Left ventricle myocardium inferior (tissue), 1 donor: Measurements from ENCODE around the gene SH3BGRL2. TPM values are rescaled to one million over a fixed set of nuclear protein-coding genes. Genes with fewer than 3 reads are reported as not detected.

ENCODE experiments used
- DNase-seq: peaks from one replicate; pipeline ENCODE4 v3.0.0-alpha.2; 2020
- H3K27ac ChIP-seq: fragments of 200-600 bp; replicated peaks from 2 replicates; pipeline ENCODE4 v1.8.0; 2021
- H3K27me3 ChIP-seq: fragments of 200-600 bp; 2 replicates; pipeline ENCODE4 v1.8.0; 2021; ENCODE audit warnings: low read depth
- H3K36me3 ChIP-seq: fragments of 200-600 bp; 2 replicates; pipeline ENCODE4 v1.8.0; 2021
- H3K4me1 ChIP-seq: fragments of 200-600 bp; 2 replicates; pipeline ENCODE4 v1.8.0; 2021
- H3K4me3 ChIP-seq: fragments of 200-600 bp; 2 replicates; pipeline ENCODE4 v1.8.0; 2021; ENCODE audit warnings: mild to moderate bottlenecking, moderate library complexity
- H3K9me3 ChIP-seq: fragments of 200-600 bp; replicated peaks from 2 replicates; pipeline ENCODE4 v1.8.0; 2021
- intact Hi-C: fragments of 100-400 bp; cut with micrococcal nuclease; formaldehyde crosslinking; loops from one replicate; pipeline ENCODE4 v1.11.0; 2022
- total RNA-seq: library from RNA; stranded (reverse); fragmentation: NEBNext Ultra II Directional; extraction: Animal tissue kit (Norgen Biotek cat#: 25700); gene quantifications from one replicate; pipeline ENCODE4 v1.2.1, GENCODE V29; 2021
- TF ChIP-seq, protein P1 (sequence below): fragments of 200-600 bp; IDR thresholded peaks from 2 replicates; pipeline ENCODE4 v1.8.0; 2021; ENCODE audit warnings: antibody characterized with exemption, mild to moderate bottlenecking, borderline replicate concordance
- donor health status: DM: no; HTN: yes; CAD: no; lungs with severe emphysema.

SH3BGRL2 gene
- total RNA-seq, 1 donor from 2014 or later, result 5.8 TPM

- peak; percentile 34 for DNase-seq
- TF ChIP-seq, protein P1, sequence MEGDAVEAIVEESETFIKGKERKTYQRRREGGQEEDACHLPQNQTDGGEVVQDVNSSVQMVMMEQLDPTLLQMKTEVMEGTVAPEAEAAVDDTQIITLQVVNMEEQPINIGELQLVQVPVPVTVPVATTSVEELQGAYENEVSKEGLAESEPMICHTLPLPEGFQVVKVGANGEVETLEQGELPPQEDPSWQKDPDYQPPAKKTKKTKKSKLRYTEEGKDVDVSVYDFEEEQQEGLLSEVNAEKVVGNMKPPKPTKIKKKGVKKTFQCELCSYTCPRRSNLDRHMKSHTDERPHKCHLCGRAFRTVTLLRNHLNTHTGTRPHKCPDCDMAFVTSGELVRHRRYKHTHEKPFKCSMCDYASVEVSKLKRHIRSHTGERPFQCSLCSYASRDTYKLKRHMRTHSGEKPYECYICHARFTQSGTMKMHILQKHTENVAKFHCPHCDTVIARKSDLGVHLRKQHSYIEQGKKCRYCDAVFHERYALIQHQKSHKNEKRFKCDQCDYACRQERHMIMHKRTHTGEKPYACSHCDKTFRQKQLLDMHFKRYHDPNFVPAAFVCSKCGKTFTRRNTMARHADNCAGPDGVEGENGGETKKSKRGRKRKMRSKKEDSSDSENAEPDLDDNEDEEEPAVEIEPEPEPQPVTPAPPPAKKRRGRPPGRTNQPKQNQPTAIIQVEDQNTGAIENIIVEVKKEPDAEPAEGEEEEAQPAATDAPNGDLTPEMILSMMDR, result no peak
- H3K27me3 ChIP-seq, result no peaks in the 10 kb centered on the region
- intact Hi-C loops, result no loop called here
- no peaks in the 10 kb centered on the region for H3K9me3 ChIP-seq
- no peak overlapping the region for H3K4me3 ChIP-seq
- no peaks in the 10 kb centered on the region for H3K36me3 ChIP-seq
- peaks cover 8% of the 10 kb centered on the region for H3K4me1 ChIP-seq
- H3K27ac ChIP-seq, result peak overlapping the region; percentile 38
These were observed 93.7 kb downstream of the SH3BGRL2 start for GRCh38 chr6:79724816-79725215.

DNA sequence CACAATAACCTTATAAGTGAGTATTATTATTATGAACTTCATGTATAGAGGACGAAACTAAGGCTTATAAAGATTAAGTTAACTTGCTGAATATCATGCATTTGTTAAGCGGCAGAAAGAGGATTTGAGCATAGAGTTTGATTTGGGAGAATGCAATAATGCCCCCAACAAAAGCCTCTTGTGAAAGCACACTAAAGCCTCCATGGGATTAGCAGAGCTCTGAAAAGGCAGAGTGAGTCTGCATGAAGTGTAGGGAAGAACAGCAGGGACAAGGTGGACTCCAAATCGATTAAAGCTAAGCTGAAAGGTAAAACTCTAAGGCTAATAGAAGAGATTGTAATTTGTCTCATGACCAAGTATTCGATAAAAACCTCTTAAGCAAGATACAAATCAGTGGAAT is 100.3 kb downstream of the SH3BGRL2 start:
- H3K27me3 ChIP-seq, result no peaks in the 10 kb centered on the region
- no peaks in the 10 kb centered on the region for H3K4me1 ChIP-seq
- H3K36me3 ChIP-seq, result no peaks in the 10 kb centered on the region
- TF ChIP-seq, protein P1, result no peak
- no peak overlapping the region for H3K27ac ChIP-seq
- H3K9me3 ChIP-seq, result no peaks in the 10 kb centered on the region
- intact Hi-C loops, result no loop called here
- H3K4me3 ChIP-seq, result no peak overlapping the region
- no peak for DNase-seq

- Histone ChIP-seq H3K27ac (no peak overlapping the region), H3K27me3 (no peaks in the 10 kb centered on the region), H3K4me1 (no peaks in the 10 kb centered on the region), H3K36me3 (no peaks in the 10 kb centered on the region), H3K4me3 (no peak overlapping the region), H3K9me3 (no peaks in the 10 kb centered on the region)
- intact Hi-C loops, result no loop called here
- no peak for DNase-seq
- TF ChIP-seq, protein P1, result no peak
These were observed 102.3 kb downstream of the SH3BGRL2 start for GRCh38 chr6:79733388-79733787.

DNA sequence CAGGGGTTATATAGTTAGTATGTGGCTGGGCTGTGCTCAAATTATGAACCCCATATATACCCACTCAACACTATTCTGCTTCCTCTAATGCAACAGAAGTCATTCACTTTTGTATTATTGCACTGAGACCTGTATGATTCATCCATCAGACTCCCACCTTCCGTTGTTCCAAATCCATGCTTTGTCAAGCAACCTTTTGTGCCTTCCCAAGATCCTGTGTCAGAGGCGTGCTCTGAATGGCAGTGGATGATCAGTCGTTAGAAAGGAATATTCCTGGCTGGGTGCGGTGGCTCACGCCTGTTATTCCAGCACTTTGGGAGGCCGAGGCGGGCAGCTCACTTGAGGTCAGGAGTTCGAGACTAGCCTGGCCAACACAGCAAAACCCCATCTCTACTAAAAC is 103.2 kb downstream of the SH3BGRL2 start:
- no peaks in the 10 kb centered on the region for H3K9me3 ChIP-seq
- H3K4me3 ChIP-seq, result no peak overlapping the region
- H3K36me3 ChIP-seq, result no peaks in the 10 kb centered on the region
- intact Hi-C loops, result no loop called here
- no peak for DNase-seq
- H3K27ac ChIP-seq, result no peak overlapping the region
- H3K27me3 ChIP-seq, result no peaks in the 10 kb centered on the region
- no peaks in the 10 kb centered on the region for H3K4me1 ChIP-seq
- TF ChIP-seq, protein P1, result no peak

GRCh38 chr6:79735183-79735582 is 104.1 kb downstream of the SH3BGRL2 start:
- no peak overlapping the region for H3K27ac ChIP-seq
- no peak for DNase-seq
- no peaks in the 10 kb centered on the region for H3K4me1 ChIP-seq
- no peaks in the 10 kb centered on the region for H3K36me3 ChIP-seq
- H3K4me3 ChIP-seq, result no peak overlapping the region
- intact Hi-C loops, result no loop called here
- H3K9me3 ChIP-seq, result no peaks in the 10 kb centered on the region
- no peaks in the 10 kb centered on the region for H3K27me3 ChIP-seq
- TF ChIP-seq, protein P1, result no peak

DNA sequence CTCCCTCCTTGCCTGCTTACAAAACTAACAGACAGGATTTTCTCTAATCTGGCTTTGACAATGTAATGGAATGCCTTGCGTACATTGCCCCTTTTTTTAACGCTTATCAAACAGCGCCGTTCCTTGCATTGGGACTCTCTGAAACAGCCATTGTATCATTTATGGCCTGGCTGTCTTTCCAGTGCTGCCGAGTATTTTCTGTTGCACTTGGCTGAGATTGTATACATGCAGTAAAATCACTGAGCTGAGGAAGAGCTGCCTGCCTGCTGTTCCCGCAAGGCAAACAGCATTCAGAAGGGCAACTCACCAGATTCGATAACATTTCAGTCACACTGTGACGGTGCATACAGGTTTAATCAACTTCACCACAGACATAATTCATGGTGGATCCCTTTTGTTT is 106.0 kb downstream of the SH3BGRL2 start:
- TF ChIP-seq, protein P1, result no peak
- intact Hi-C loops, result no loop called here
- H3K27me3 ChIP-seq, result no peaks in the 10 kb centered on the region
- no peaks in the 10 kb centered on the region for H3K36me3 ChIP-seq
- no peak overlapping the region for H3K27ac ChIP-seq
- peak overlapping the region; percentile 22 for H3K4me3 ChIP-seq
- DNase-seq, result no peak
- peaks cover 8% of the 10 kb centered on the region for H3K9me3 ChIP-seq
- no peaks in the 10 kb centered on the region for H3K4me1 ChIP-seq
